A172 (cell line): ENCODE results near the gene NLN. TPM values are rescaled to one million over a fixed set of nuclear protein-coding genes. Genes with fewer than 3 reads are reported as not detected.

Experiments used
- DNase-seq: peaks from one replicate; pipeline ENCODE4 v3.0.0-alpha.2; 2015; ENCODE audit warnings: low spot score
- total RNA-seq: library from RNA; depleted of rRNA; stranded (reverse); fragments of >200 nt; shearing (Covaris generic); gene quantifications from 2 replicates; pipeline ENCODE4 v1.2.3, GENCODE V29; 2014; rRNA removed

Gene NLN
- total RNA-seq, 1 experiment from 2014 or later, result 54.7 TPM

- peak; percentile 41 for DNase-seq
Observed at GRCh38 chr5:65871776-65872175, 149.8 kb downstream of the NLN start.

DNA sequence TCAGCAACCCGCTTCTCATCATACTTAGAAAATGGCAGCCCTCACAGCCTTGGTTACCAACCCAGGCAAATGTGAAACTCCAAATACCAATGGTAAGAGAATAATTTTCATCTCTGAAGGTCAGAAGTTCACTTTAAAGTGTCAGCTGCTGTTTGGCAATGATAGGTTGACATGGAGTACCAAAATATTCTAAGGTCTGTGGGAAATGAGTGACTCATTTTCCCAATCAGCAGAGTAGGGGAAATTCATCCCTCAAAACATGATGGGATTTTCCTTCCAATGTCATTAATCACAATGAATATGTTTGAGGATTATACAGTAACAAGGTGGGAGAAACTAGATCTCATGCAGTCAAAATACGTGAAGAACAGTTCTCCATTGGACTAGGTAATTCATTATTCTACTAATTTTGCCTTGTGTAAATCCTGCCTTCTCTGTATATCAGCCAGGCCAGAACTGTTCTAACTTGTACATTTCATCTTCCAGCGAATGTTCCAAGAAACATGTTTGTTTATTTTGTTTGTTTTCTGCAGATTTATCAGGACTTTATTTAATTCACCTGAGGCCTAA is 151.3 kb downstream of the NLN start:
- peak; percentile 77 for DNase-seq

DNA sequence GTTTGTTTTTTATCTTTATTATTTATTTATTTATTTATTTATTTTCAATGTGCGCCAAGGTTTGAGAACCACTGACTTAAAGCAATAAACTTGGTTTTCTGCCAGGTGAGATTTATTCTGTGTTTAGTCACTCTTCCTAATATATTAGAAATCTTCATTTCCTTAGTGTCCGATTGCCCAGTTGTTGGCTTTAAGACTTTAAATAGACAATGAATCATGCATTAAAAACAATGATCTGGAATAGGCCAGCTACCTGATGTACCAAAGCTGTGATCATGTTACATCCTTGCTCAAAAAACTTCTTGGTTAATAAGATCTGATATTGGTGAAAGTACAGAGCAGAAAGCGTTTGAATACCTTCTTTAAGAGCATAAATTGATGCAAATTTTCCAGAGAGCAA is 152.2 kb downstream of the NLN start:
- peak; percentile 60 for DNase-seq

DNA sequence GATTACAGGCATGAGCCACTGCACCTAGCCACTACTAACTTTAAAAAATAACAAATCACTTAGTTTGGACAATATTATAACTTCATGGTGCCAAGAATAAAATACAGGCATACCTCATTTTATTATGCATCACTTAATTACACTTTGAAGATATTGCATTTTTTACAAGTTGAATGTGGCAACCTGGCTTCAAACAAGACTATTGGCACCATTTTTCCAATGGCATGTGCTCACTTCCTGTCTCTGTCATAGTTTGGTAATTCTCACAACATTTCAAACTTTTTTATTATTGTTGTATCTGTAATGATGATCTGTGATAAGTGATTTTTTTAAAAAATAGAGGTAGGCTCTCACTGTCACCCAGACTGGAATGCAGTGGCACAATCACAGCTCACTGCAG is 154.5 kb downstream of the NLN start:
- no peak for DNase-seq

DNA sequence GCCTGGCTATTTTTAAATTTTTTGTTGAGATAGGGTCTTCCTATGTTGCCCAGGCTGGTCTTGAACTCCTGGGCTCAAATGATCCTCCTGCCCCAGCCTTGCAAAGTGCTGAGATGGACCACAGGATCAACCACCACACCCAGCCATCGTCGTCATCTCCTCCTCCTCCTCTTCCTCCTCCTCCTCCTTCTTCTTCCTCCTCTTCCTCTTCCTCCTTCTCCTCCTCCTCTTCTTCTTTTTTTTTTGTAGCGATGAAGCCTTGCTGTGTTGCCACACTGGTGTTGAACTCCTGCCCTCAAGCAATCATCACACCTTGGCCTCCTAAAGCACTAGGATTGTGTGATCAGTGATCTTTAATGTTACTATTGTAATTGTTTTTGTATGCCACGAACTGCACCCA is 155.0 kb downstream of the NLN start:
- no peak for DNase-seq

Other genes with a start within 250 kb of the NLN start
- gene ADAMTS6, start 240.3 kb upstream of the NLN start, total RNA-seq, result 15.9 and 21.1 TPM in 2 replicates
- 97.1 and 109 TPM in 2 replicates for gene CENPK, start 159.0 kb upstream of the NLN start, total RNA-seq
- 35.4 and 47.1 TPM in 2 replicates for gene PPWD1, start 158.9 kb upstream of the NLN start, total RNA-seq
- 22.1 and 23.2 TPM in 2 replicates for gene TRIM23, start 97.9 kb upstream of the NLN start, total RNA-seq
- 9.0 and 11.4 TPM in 2 replicates for gene SHLD3, start 97.2 kb upstream of the NLN start, total RNA-seq
- 45.8 and 52.1 TPM in 2 replicates for gene TRAPPC13, start 97.2 kb upstream of the NLN start, total RNA-seq
- 17.7 and 20.2 TPM in 2 replicates for gene SGTB, start 96 bp upstream of the NLN start, total RNA-seq
- 114 and 125 TPM in 2 replicates for gene ERBIN, start 204.4 kb downstream of the NLN start, total RNA-seq